Measurements from ENCODE around the gene ZSWIM2. TPM values are rescaled to one million over a fixed set of nuclear protein-coding genes. Genes with fewer than 3 reads are reported as not detected.
"Not testable (repeated sequence)": the region's sequence is repeated elsewhere in the genome, so short reads cannot be mapped to it uniquely, and the experiment has no call there.

Gene ZSWIM2
- total RNA-seq (2014; rRNA removed; shearing (Covaris generic)) (not detected in 2 replicates), polyA plus RNA-seq (2016; fragmentation: Nextera tagmentation; extraction: Ambion mirVana) (not detected in 2 replicates)
- long read RNA-seq, result 0 reads

- Histone ChIP-seq H3K4me2 (peak within 1 kb of the TSS; percentile 94), H3K4me1 (ENCODE audit: insufficient read depth) (0 out of 2 replicates have a peak, but pooled peaks cover 6% of the 10 kb centered on the region), H3F3A (replicated peaks; ENCODE audit: low read depth) (no peaks in the 10 kb centered on the region), H3K4me3 (peak within 1 kb of the TSS; percentile 73), H2AFZ (peak within 1 kb of the TSS; percentile 97), H3K36me3 (ENCODE audit: insufficient read depth) (no peaks in the 10 kb centered on the region), H3K27ac (ENCODE audit: low read depth) (no peak within 1 kb of the TSS), H3K27me3 (ENCODE audit: insufficient read depth) (peaks cover 4% of the 10 kb centered on the region; the same call in 1 of the 2 replicates), H4K20me1 (replicated peaks; ENCODE audit: insufficient read depth) (no peaks in the 10 kb centered on the region), H3K9me2 (ENCODE audit: insufficient read depth) (no peaks in the 10 kb centered on the region), H3K79me2 (replicated peaks; ENCODE audit: insufficient read depth) (no peaks in the 10 kb centered on the region)
- ATAC-seq, result peak; percentile 98
- Mint-ChIP-seq H3K27me3 (ENCODE audit: insufficient read depth, low read depth, poor library complexity) (peaks cover 6% of the 10 kb centered on the region), H3K36me3 (ENCODE audit: low read depth) (no peaks in the 10 kb centered on the region), H3K9me3 (no peaks in the 10 kb centered on the region), H3K4me3 (peak within 1 kb of the TSS; percentile 85), H3K27ac (no peak within 1 kb of the TSS), H3K4me1 (peaks cover 5% of the 10 kb centered on the region; the same call in 1 of the 3 replicates)
- DNase-seq (ENCODE audit: low spot score), result peak; percentile 96
- TF ChIP-seq STAT1 (IDR thresholded peaks at IDR 0.05; ENCODE audit: unreplicated experiment), result no peak
- TF ChIP-seq JUNB (IDR thresholded peaks at IDR 0.05; ENCODE audit: unreplicated experiment), result no peak
- no peak for TF ChIP-seq NANOG (IDR thresholded peaks at IDR 0.05; ENCODE audit: borderline replicate concordance)
- 0 out of 2 replicates have a peak, but pooled peaks have one; percentile 32 for TF ChIP-seq CREB1 (CRISPR knock-in tag; IDR thresholded peaks at IDR 0.05; ENCODE audit: low read depth)
- no peak for TF ChIP-seq EZH2phosphoT487 (IDR thresholded peaks at IDR 0.05; ENCODE audit: unreplicated experiment)
Measured at GRCh38 chr2:186848873-186849578, at the start of gene ZSWIM2. TSS of gene ZSWIM2 (minus strand) at chr2:186849170. CDS start at chr2:186849130, 40 bp downstream.

GRCh38 chr2:186896220-186896619 is 47.2 kb upstream of the ZSWIM2 start:
- ATAC-seq; H3K27ac Mint-ChIP-seq; H4K20me1 ChIP-seq (replicated peaks; ENCODE audit: insufficient read depth): not testable (repeated sequence)

DNA sequence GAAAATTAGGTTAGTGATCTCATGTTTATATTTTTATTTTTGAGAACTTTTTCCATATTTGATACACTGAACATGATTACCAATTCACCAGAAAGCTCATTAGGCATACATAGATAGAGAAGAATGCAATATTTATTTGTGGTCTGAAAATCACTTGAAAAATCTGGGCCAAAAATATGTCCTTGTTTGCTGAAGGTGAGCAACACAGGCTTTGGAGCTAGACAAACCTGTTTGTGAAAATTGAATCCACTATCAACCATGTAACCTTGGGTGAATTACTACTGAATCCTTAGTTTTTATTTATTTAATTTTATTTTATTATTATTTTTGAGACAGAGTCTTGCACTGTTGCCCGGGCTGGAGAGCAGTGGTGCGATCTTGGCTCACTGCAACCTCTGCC is 46.5 kb upstream of the ZSWIM2 start:
- H3K27me3 ChIP-seq (ENCODE audit: insufficient read depth), result no peaks in the 10 kb centered on the region
- ATAC-seq, result no peak
- Mint-ChIP-seq H3K9me3 (peaks cover 8% of the 10 kb centered on the region; the same call in 2 of the 3 replicates), H3K4me3 (no peak overlapping the region), H3K4me1 (no peaks in the 10 kb centered on the region), H3K36me3 (ENCODE audit: low read depth) (no peaks in the 10 kb centered on the region; the same call in 2 of the 3 replicates), H3K27me3 (ENCODE audit: insufficient read depth, low read depth, poor library complexity) (peaks cover 6% of the 10 kb centered on the region), H3K27ac (no peak overlapping the region)
- no peak for TF ChIP-seq EZH2phosphoT487 (IDR thresholded peaks at IDR 0.05; ENCODE audit: unreplicated experiment)
- no peak for TF ChIP-seq EZH2 (IDR thresholded peaks at IDR 0.05; ENCODE audit: low read depth, unreplicated experiment)
- TF ChIP-seq, protein P1, sequence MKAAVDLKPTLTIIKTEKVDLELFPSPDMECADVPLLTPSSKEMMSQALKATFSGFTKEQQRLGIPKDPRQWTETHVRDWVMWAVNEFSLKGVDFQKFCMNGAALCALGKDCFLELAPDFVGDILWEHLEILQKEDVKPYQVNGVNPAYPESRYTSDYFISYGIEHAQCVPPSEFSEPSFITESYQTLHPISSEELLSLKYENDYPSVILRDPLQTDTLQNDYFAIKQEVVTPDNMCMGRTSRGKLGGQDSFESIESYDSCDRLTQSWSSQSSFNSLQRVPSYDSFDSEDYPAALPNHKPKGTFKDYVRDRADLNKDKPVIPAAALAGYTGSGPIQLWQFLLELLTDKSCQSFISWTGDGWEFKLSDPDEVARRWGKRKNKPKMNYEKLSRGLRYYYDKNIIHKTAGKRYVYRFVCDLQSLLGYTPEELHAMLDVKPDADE (IDR thresholded peaks at IDR 0.05), result no peak
- TF ChIP-seq CREB1 (CRISPR knock-in tag; IDR thresholded peaks at IDR 0.05; ENCODE audit: low read depth), result no peak
- no peak for TF ChIP-seq POLR2AphosphoS5 (IDR thresholded peaks at IDR 0.05; ENCODE audit: low read depth)
- no peak for TF ChIP-seq ZNF331 (CRISPR knock-in tag; IDR thresholded peaks at IDR 0.05; ENCODE audit: low read depth)
- no peak for TF ChIP-seq CTCF (conservative IDR thresholded peaks at IDR 0.05; ENCODE audit: low read depth in 2 of 2)
- TF ChIP-seq JUNB (IDR thresholded peaks at IDR 0.05; ENCODE audit: unreplicated experiment), result no peak
- no peak for TF ChIP-seq REST (IDR thresholded peaks at IDR 0.05; ENCODE audit: unreplicated experiment)
- H3K27ac ChIP-seq (ENCODE audit: low read depth), result no peak overlapping the region
- DNase-seq (ENCODE audit: low spot score), result no peak
- H3K36me3 ChIP-seq (ENCODE audit: insufficient read depth), result no peaks in the 10 kb centered on the region
- H3K4me1 ChIP-seq (ENCODE audit: insufficient read depth), result no peaks in the 10 kb centered on the region
- no peaks in the 10 kb centered on the region for H3F3A ChIP-seq (replicated peaks; ENCODE audit: low read depth)
- H3K4me2 ChIP-seq, result no peak overlapping the region
- H3K79me2 ChIP-seq (replicated peaks; ENCODE audit: insufficient read depth), result no peaks in the 10 kb centered on the region
- H3K9me2 ChIP-seq (ENCODE audit: insufficient read depth), result no peaks in the 10 kb centered on the region
- H3K4me3 ChIP-seq, result no peak overlapping the region
- no peaks in the 10 kb centered on the region for H4K20me1 ChIP-seq (replicated peaks; ENCODE audit: insufficient read depth)
- no peak overlapping the region for H2AFZ ChIP-seq

More at GRCh38 chr2:186896220-186896619, 47.2 kb upstream of the ZSWIM2 start:
- H3K4me1 ChIP-seq (ENCODE audit: insufficient read depth); DNase-seq (ENCODE audit: low spot score); H3K79me2 ChIP-seq (replicated peaks; ENCODE audit: insufficient read depth); H3K4me3 ChIP-seq; H3K4me1 Mint-ChIP-seq; H3K27me3 Mint-ChIP-seq (ENCODE audit: insufficient read depth, low read depth, poor library complexity); H3K9me2 ChIP-seq (ENCODE audit: insufficient read depth); H3K9me3 Mint-ChIP-seq; H3K4me3 Mint-ChIP-seq; H3K36me3 Mint-ChIP-seq (ENCODE audit: low read depth); H3K36me3 ChIP-seq (ENCODE audit: insufficient read depth); H2AFZ ChIP-seq; H3F3A ChIP-seq (replicated peaks; ENCODE audit: low read depth); H3K4me2 ChIP-seq; H3K27ac ChIP-seq (ENCODE audit: low read depth); H3K27me3 ChIP-seq (ENCODE audit: insufficient read depth): not testable (repeated sequence)
